ENCODE measurements around the gene ZNF280A.

DNA sequence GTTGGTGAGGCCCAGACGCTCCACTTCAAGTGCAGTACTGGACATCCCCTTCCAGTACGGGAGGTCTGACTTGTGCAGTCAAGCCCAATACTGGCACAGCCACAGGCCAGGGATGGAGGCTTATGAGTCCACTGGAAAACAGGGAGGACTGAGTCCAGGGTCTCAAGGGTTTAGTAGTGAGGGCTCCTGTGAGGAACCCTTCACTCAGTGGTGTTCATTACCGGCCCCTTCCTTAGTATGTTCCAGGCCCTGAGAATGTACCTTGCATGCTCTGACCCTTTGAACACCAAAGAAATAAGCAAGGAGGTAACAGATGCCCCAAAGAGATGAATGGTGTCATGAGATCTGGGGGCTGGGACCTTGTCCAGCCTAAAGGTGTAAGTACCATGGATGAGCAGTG is 27.2 kb upstream of the ZNF280A start:
- TF ChIP-seq POLR2A (IDR thresholded peaks at IDR 0.05) (no peak), CTCF (IDR thresholded peaks at IDR 0.05) (no peak), POLR2AphosphoS5 (IDR thresholded peaks at IDR 0.05) (no peak)
